Right lobe of liver (tissue), 6 donors: Measurements from ENCODE around the gene MEP1B. TPM values are rescaled to one million over a fixed set of nuclear protein-coding genes. Genes with fewer than 3 reads are reported as not detected.
A peak's percentile ranks its signal among the peaks of the same experiment; 100 is the strongest.

Source experiments
- ATAC-seq, 4 donors: fragments of 200-7000 bp; cut with Tn5 transposase; one replicate each; pipeline ENCODE4 v1.9.1; 2020; ENCODE audit warnings: mild to moderate bottlenecking in 4 of 4, moderate library complexity in 4 of 4
- DNase-seq, 3 donors: peaks; one replicate each; pipeline ENCODE4 v3.0.0-alpha.2; 2020
- H3K27ac ChIP-seq, 3 donors: fragments of 200-600 bp; one replicate each; pipeline ENCODE4 v1.8.0; 2022
- H3K27me3 ChIP-seq, 2 donors: fragments of 200-600 bp; one replicate each; pipeline ENCODE4 v1.8.0; 2022
- H3K36me3 ChIP-seq, 4 donors: fragments of 200-600 bp; sonication (generic) in 1 of 4; one replicate each; pipeline versions ENCODE4 v1.5.1 to v1.8.0; 2017 to 2022; ENCODE audit warnings: control low read depth in 1 of 4
- H3K4me1 ChIP-seq, 4 donors: fragments of 200-600 bp; sonication (generic) in 1 of 4; one replicate each; pipeline versions ENCODE4 v1.5.1 to v1.8.0; 2017 to 2022; ENCODE audit warnings: control low read depth in 1 of 4
- H3K4me3 ChIP-seq, 3 donors: fragments of 200-600 bp; one replicate each; pipeline ENCODE4 v1.8.0; 2022
- H3K9me3 ChIP-seq, 4 donors: fragments of 200-600 bp; sonication (generic) in 1 of 4; one replicate each; pipeline versions ENCODE4 v1.5.1 to v1.8.0; 2017 to 2022; ENCODE audit warnings: control low read depth in 1 of 4
- POLR2A ChIP-seq: fragments of 450-650 bp; IDR thresholded peaks from one replicate; pipeline ENCODE4 v1.6.1; 2017; ENCODE audit warnings: antibody characterized with exemption, mild to moderate bottlenecking
- WGBS: methylation state at CpG from one replicate; pipeline ENCODE4 v1.1.6; 2018; ENCODE audit warnings: low coverage, low lambda C conversion rate; ENCODE audit not compliant: insufficient coverage; ENCODE audit errors: missing lambda C conversion rate; 5-methylcytosine and 5-hydroxymethylcytosine counted together
- intact Hi-C, 2 donors: fragments of 100-400 bp; cut with DNase I; formaldehyde crosslinking; loops; one replicate each; pipeline versions ENCODE4 v1.11.2 to v1.14.1; 2022
- total RNA-seq, 6 experiments: library from RNA; depleted of rRNA in 2 of 6; stranded (reverse); fragments of >200 nt in 2 of 6; fragmentation: NEBNext Ultra II Directional in 3 of 6; extraction: Animal tissue kit (Norgen Biotek cat#: 25700) in 3 of 6; gene quantifications; one replicate each; pipeline versions ENCODE4 v1.1.0 to v1.2.4, GENCODE V29; 2016 to 2023
- TF ChIP-seq, protein P1 (sequence below), 4 donors: fragments of 200-600 bp in 3 of 4; fragments of 450-650 bp in 1 of 4; IDR thresholded peaks; one replicate each; pipeline versions ENCODE4 v1.5.1 to v1.8.0; 2016 to 2022; ENCODE audit warnings: antibody characterized with exemption in 4 of 4, mild to moderate bottlenecking in 2 of 4
- donor health status: DM: no; HTN: yes; CAD: no.
- donor health status: DM: no; HTN: no; CAD: no.
- donor health status: DM: no; HTN: no; CAD: no.
- donor health status: DM: no; HTN: yes; CAD: no.
- donor health status: DM: no; HTN: yes; CAD: no.

The MEP1B gene
- total RNA-seq, 6 experiments from 2014 or later: 0.56 to 1.7 (median 0.66) TPM; not detected in 2

DNA sequence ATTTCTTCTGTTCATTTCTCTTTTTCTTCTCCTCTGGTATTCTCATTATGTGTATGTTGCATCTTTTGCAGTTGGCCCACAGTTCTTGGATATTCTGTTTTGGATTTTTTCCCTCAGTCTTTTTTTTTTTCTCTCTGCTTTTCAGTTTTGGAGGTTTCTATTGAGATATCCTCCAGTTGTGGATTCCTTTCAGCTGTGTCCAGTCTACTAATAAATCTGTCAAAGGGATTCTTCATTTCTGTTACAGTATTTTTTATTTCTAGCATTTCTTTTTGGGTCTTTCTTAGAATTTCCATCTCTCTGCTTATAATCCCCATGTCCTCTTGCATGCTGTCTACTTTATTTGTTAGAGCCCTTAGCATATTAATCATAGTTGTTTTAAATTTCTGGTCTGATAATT is 6.3 kb upstream of the MEP1B start:
- intact Hi-C loops: no loop called here
- no peak for ATAC-seq

DNA sequence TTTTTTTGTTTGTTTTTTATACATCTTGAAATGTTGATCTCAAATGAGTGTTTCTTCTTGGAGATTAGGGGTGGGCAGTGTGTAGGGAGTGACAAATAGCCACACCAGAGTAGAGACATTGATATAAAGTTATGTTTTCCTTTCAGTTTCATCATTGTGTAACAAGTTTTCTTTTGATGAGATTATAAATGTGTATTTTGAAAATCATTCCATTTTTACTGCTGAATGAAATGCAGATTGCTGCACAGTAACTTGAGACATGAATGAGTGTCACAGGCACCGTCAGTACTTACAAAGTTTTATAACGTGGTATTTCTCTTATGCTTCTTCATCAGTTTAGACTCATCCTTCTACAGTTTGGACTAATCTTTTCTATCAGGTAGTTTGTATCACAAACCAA is 370 bp downstream of the MEP1B start:
- no peak overlapping the region for H3K4me3 ChIP-seq
- H3K4me1 ChIP-seq: peaks cover 0 to 6% (median 0%) of the 10 kb centered on the region in 4 donors
- 79% methylated on average over 2 of the region's 2 CpGs for whole genome bisulfite sequencing
- TF ChIP-seq, protein P1, sequence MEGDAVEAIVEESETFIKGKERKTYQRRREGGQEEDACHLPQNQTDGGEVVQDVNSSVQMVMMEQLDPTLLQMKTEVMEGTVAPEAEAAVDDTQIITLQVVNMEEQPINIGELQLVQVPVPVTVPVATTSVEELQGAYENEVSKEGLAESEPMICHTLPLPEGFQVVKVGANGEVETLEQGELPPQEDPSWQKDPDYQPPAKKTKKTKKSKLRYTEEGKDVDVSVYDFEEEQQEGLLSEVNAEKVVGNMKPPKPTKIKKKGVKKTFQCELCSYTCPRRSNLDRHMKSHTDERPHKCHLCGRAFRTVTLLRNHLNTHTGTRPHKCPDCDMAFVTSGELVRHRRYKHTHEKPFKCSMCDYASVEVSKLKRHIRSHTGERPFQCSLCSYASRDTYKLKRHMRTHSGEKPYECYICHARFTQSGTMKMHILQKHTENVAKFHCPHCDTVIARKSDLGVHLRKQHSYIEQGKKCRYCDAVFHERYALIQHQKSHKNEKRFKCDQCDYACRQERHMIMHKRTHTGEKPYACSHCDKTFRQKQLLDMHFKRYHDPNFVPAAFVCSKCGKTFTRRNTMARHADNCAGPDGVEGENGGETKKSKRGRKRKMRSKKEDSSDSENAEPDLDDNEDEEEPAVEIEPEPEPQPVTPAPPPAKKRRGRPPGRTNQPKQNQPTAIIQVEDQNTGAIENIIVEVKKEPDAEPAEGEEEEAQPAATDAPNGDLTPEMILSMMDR (IDR thresholded peaks at IDR 0.05): no peak
- no peak for TF ChIP-seq POLR2A
- peak in 1 of 4 donors; percentile 24 for ATAC-seq
- no peak overlapping the region for H3K27ac ChIP-seq
- intact Hi-C loops: no loop called here
- H3K9me3 ChIP-seq: no peaks in the 10 kb centered on the region
- H3K36me3 ChIP-seq: no peaks in the 10 kb centered on the region
- no peak for DNase-seq
- H3K27me3 ChIP-seq: no peaks in the 10 kb centered on the region

More for the DNA sequence above, 6.3 kb upstream of the MEP1B start:
- no peak overlapping the region for H3K4me3 ChIP-seq
- H3K9me3 ChIP-seq: no peaks in the 10 kb centered on the region
- no peaks in the 10 kb centered on the region for H3K36me3 ChIP-seq
- TF ChIP-seq, protein P1 (IDR thresholded peaks at IDR 0.05): no peak
- no peaks in the 10 kb centered on the region for H3K27me3 ChIP-seq
- H3K27ac ChIP-seq: no peak overlapping the region
- no peaks in the 10 kb centered on the region for H3K4me1 ChIP-seq
- DNase-seq: no peak

DNA sequence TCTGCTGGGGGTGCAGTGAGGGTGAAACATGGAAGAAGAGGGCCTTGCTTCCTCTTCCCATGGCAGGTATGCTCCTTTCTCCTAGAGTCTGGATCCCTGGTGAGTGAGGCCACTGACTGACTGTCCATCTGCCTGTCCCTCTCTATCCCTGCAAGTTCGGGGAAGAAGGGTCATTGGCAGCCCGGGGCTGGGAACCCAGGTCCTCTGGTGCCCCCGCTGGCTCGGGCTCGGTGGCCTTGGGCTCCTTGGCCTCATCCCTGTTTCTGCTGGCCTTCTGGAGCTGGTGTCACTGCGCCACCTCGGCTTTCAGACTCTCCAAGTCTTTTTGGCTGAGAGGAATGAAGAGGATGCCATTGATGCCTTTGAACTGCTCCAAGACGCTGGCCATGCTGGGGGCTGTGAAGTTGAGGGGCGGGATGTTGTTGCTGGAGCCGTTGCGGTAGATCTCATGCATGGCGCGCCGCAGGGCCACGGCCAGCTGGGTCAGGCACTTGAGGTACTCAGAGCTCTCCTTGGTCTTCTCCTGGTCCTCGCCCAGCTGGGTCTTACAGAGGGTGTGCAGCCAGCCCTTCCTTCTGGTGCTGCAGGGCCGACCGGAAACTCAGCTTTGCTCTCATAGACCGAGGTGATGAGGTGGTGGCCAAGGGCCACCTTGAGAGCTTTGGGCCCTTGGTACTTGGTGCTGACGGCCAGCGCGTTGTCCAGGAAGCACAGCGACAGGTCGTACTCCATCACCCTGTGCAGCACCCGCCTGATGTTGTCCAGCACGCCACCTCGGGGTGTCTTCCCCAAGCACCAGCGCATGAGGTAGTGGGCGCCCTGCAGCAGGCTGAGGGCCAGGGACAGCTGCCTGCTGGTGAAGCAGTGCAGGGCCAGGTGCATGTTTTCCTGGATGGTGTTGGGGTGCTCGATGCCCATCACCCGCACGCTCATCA is 6.3 kb downstream of the MEP1B start:
- Histone ChIP-seq H3K9me3 (no peaks in the 10 kb centered on the region), H3K36me3 (no peaks in the 10 kb centered on the region), H3K4me3 (no peak overlapping the region), H3K27me3 (no peaks in the 10 kb centered on the region), H3K27ac (no peak overlapping the region), H3K4me1 (peaks cover 0 to 5% (median 0%) of the 10 kb centered on the region in 4 donors)
- no peak for TF ChIP-seq POLR2A
- TF ChIP-seq, protein P1 (IDR thresholded peaks at IDR 0.05): no peak
- ATAC-seq: peak in 1 of 4 donors; percentile 18
- intact Hi-C loops: no loop called here
- 90% methylated on average over 7 of the region's 32 CpGs for WGBS
- DNase-seq: no peak

DNA sequence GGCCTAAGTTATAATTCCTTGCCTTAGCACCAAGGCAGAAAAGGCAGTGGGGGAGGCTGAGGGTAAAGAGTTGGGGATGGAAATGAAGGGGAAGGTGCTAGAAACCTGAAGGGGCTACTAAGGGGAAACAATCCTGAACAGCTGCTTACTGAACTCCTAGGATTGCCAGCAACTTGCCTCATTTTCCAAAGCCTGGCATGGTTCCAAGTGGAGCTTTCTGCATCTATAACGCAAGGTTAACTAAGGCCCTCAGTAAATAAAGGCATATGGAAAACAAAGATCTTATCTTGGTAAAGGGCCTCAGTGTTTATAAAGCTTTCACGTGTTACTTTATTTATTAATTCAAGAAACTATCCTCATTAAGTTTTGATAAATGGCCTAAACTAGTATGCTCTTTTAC is 10.9 kb downstream of the MEP1B start:
- no peak overlapping the region for H3K27ac ChIP-seq
- H3K27me3 ChIP-seq: no peaks in the 10 kb centered on the region
- no peak overlapping the region for H3K4me3 ChIP-seq
- peaks cover 0 to 17% (median 2%) of the 10 kb centered on the region in 4 donors for H3K4me1 ChIP-seq
- DNase-seq (no peak), ATAC-seq (no peak)
- no peaks in the 10 kb centered on the region for H3K9me3 ChIP-seq
- TF ChIP-seq, protein P1 (IDR thresholded peaks at IDR 0.05): no peak
- TF ChIP-seq POLR2A: no peak
- no peaks in the 10 kb centered on the region for H3K36me3 ChIP-seq
- 46% methylated on average over 2 of the region's 2 CpGs for WGBS
- intact Hi-C loops: no loop called here
